ENCODE data around the gene GPR119. TPM values are rescaled to one million over a fixed set of nuclear protein-coding genes. Genes with fewer than 3 reads are reported as not detected.

Gene GPR119
- total RNA-seq = not detected in 2 replicates

GRCh38 chrX:130385520-130385919, at the start of gene GPR119:
TSS of gene GPR119 (minus strand) at chrX:130385674. CDS start at chrX:130385447, 227 bp downstream.

GRCh38 chrX:130401415-130402207, 16.1 kb upstream of the GPR119 start, which contains the start of gene RBMX2:
TSS of gene RBMX2 (plus strand) at chrX:130401987. CDS start at chrX:130402033, 46 bp downstream.

DNA sequence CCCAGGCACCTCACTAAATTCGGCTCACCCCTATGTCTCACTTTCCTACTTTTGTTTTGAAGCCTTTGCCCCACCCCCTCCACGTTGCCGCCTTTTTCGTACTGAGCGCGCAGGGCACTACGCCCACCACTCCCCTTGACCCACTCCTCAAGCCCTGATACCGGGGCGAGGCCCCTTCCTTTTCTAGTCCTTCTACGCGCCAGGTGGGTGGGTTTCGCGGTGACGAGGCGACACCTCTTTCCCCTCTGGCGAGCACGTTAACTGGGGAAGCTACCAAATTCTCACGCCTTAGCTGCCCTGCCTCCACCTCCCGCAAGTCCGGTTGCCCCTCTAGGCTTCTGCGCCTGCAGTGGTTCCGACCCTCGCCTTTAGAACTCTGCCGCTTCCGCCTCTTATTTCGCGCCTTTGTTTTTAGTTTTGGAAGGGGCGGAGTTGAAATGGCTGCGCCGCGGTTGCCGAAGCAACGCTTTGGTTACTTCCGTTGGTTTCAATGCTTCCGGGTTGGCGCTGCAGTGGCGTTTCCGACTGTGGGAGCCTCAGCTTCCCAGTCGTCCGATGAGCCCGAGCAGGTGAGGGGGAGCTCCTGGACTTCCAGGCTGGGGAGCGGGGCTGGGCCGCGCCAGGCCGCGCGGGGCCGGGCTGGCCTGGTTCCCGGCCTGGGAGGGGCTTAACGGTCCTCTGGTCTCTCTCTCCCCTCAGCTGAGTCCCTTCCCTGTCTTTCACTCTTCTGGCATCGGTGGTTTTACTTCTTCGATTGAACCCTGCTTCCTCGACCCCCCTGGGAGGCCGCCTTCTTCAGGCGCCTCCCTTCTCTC, 45.9 kb downstream of the GPR119 start, which contains the start of gene SLC25A14:
Gene SLC25A14 (plus strand): TSS at position 512 of the 815 bp plus-strand sequence. CDS start 360 bp downstream, outside the sequence.

Other genes with a start within 250 kb of the GPR119 start
- 27.6 and 35.3 TPM in 2 replicates for gene AIFM1, start 219.8 kb downstream of the GPR119 start, total RNA-seq
- gene RAB33A, start 213.7 kb downstream of the GPR119 start, total RNA-seq = 1.2 and 1.9 TPM in 2 replicates
- 1.9 and 2.1 TPM in 2 replicates for gene ZNF280C, start 116.8 kb downstream of the GPR119 start, total RNA-seq
- 8.5 and 10.7 TPM in 2 replicates for gene SLC25A14, start 45.8 kb downstream of the GPR119 start, total RNA-seq
- 16.9 and 19.5 TPM in 2 replicates for gene RBMX2, start 16.3 kb upstream of the GPR119 start, total RNA-seq